A549 (cell line): ENCODE results near the gene COL13A1. TPM values are rescaled to one million over a fixed set of nuclear protein-coding genes. Genes with fewer than 3 reads are reported as not detected.

Experiments used
- ATAC-seq, 2 experiments: fragments of 200-7000 bp in 1 of 2; fragments of >200 bp in 1 of 2; cut with Nextera tagmentation in 1 of 2; cut with Tn5 transposase in 1 of 2; 3 replicates each; pipeline versions ENCODE4 v1.8.0 to v1.9.1; 2018 to 2020; ENCODE audit warnings: mild to moderate bottlenecking in 1 of 2, moderate library complexity in 1 of 2
- CTCF ChIA-PET: fragments of 300-600 bp; sonication (Branson Sonifier 250); formaldehyde crosslinking; extraction: SDS; loops from one replicate; lab custom pipeline; 2021; ENCODE audit warnings: antibody characterized with exemption, inconsistent platforms; lab: Yijun Ruan, JAX
- POLR2A ChIA-PET: fragments of 350-600 bp; formaldehyde crosslinking; extraction: SDS; loops from one replicate; lab custom pipeline; 2021; ENCODE audit warnings: antibody characterized with exemption, inconsistent platforms; lab: Yijun Ruan, JAX
- DNase-seq, 2 experiments: peaks; one replicate each; pipeline versions ENCODE4 v3.0.0 to v3.0.0-alpha.2; 2011 to 2016; ENCODE audit warnings: low read depth in 1 of 2, low spot score in 1 of 2
- FAIRE-seq: peaks from 2 replicates; lab custom pipeline; 2011; peaks lifted over from hg19 to GRCh38; lab: Jason Lieb, UNC
- H3K27ac ChIP-seq, 2 experiments: fragments of >200 bp; sonication (Bioruptor Twin); formaldehyde crosslinking; 3 replicates each; pipeline ENCODE4 v1.5.1; 2016 to 2017
- H3K4me1 ChIP-seq: fragments of >200 bp; sonication (Bioruptor Twin); formaldehyde crosslinking; 3 replicates; pipeline ENCODE4 v1.6.1; 2016
- H3K4me2 ChIP-seq: fragments of >200 bp; sonication (Bioruptor Twin); formaldehyde crosslinking; 3 replicates; pipeline ENCODE4 v1.6.1; 2016
- H3K4me3 ChIP-seq: fragments of >200 bp; sonication (Bioruptor Twin); formaldehyde crosslinking; 3 replicates; pipeline ENCODE4 v1.5.1; 2016
- H3K9me3 ChIP-seq: fragments of >200 bp; sonication (Bioruptor Twin); formaldehyde crosslinking; 3 replicates; pipeline ENCODE4 v1.6.1; 2016
- CBX2 ChIP-seq: fragments of 200-600 bp; sonication (generic); IDR thresholded peaks from 2 replicates; pipeline ENCODE4 v1.6.1; 2016; ENCODE audit warnings: low read depth, mild to moderate bottlenecking, borderline replicate concordance
- CHD4 ChIP-seq: fragments of 200-600 bp; sonication (generic); IDR thresholded peaks from 2 replicates; pipeline ENCODE4 v1.6.1; 2016; ENCODE audit warnings: antibody characterized with exemption, mild to moderate bottlenecking, borderline replicate concordance
- EHMT2 ChIP-seq: fragments of 200-600 bp; sonication (generic); IDR thresholded peaks from 2 replicates; pipeline ENCODE4 v1.6.1; 2016; ENCODE audit warnings: antibody characterized with exemption, low read depth, mild to moderate bottlenecking, moderate library complexity
- ESRRA ChIP-seq: fragments of 150-350 bp; IDR thresholded peaks from 2 replicates; pipeline ENCODE4 v1.6.1; 2014; ENCODE audit warnings: mild to moderate bottlenecking, low read length, borderline replicate concordance
- FOSL2 ChIP-seq, 2 experiments: fragments of 450-650 bp in 1 of 2; fragments of >200 bp in 1 of 2; sonication (Bioruptor Twin) in 1 of 2; formaldehyde crosslinking; IDR thresholded peaks; 2 replicates each; pipeline versions ENCODE4 v1.5.0 to v1.6.1; 2016 to 2020; ENCODE audit warnings: mild to moderate bottlenecking in 1 of 2, moderate library complexity in 1 of 2
- HDAC2 ChIP-seq: fragments of 200-600 bp; sonication (generic); IDR thresholded peaks from 2 replicates; pipeline ENCODE4 v1.6.1; 2016
- HOXA7 ChIP-seq: fragments of 250-450 bp; sonication (Bioruptor Pico); IDR thresholded peaks from 2 replicates; pipeline ENCODE4 v1.5.0; 2020; ENCODE audit warnings: mild to moderate bottlenecking, moderate library complexity
- JUN ChIP-seq, 2 experiments: fragments of >200 bp; sonication (Bioruptor Twin); formaldehyde crosslinking; IDR thresholded peaks; 2 replicates in 1 of 2; 3 replicates in 1 of 2; pipeline ENCODE4 v1.6.1; 2016 to 2017
- MAFK ChIP-seq: fragments of 450-650 bp; IDR thresholded peaks from 2 replicates; pipeline ENCODE4 v1.6.1; 2014; ENCODE audit not compliant: partially characterized antibody
- MAZ ChIP-seq: fragments of 150-350 bp; IDR thresholded peaks from 2 replicates; pipeline ENCODE4 v1.6.1; 2014; ENCODE audit warnings: antibody characterized with exemption, low read depth, low read length, borderline replicate concordance
- NR3C1 ChIP-seq: fragments of >200 bp; sonication (Bioruptor Twin); formaldehyde crosslinking; IDR thresholded peaks from 3 replicates; pipeline ENCODE4 v1.6.1; 2017
- PHF8 ChIP-seq: fragments of 200-600 bp; sonication (generic); IDR thresholded peaks from 2 replicates; pipeline ENCODE4 v1.6.1; 2016; ENCODE audit warnings: low read depth, mild to moderate bottlenecking, antibody characterized with exemption, moderate library complexity, borderline replicate concordance
- POLR2AphosphoS2 ChIP-seq: conservative IDR thresholded peaks from 2 replicates; pipeline ENCODE4 v1.6.1; 2012; ENCODE audit warnings: low read length, improper control_type of control experiment, inconsistent platforms
- RCOR1 ChIP-seq: fragments of 150-350 bp; IDR thresholded peaks from 2 replicates; pipeline ENCODE4 v1.6.1; 2014; ENCODE audit warnings: antibody characterized with exemption, low read length, low read depth
- RNF2 ChIP-seq: fragments of 200-600 bp; sonication (generic); IDR thresholded peaks from 2 replicates; pipeline ENCODE4 v1.6.1; 2016; ENCODE audit warnings: low read depth, mild to moderate bottlenecking, antibody characterized with exemption, moderate library complexity, borderline replicate concordance
- TFCP2L1 ChIP-seq: fragments of 250-450 bp; sonication (Bioruptor Pico); IDR thresholded peaks from 2 replicates; pipeline ENCODE4 v1.5.0; 2021; ENCODE audit warnings: mild to moderate bottlenecking
- TP53 ChIP-seq: fragments of 250-450 bp; sonication (Bioruptor Pico); IDR thresholded peaks from 2 replicates; pipeline ENCODE4 v1.5.0; 2021; ENCODE audit warnings: mild to moderate bottlenecking, moderate library complexity
- ZFP36 ChIP-seq: fragments of 450-650 bp; IDR thresholded peaks from 2 replicates; pipeline ENCODE4 v1.6.1; 2014; ENCODE audit warnings: borderline replicate concordance; ENCODE audit not compliant: partially characterized antibody
- ZNF302 ChIP-seq: fragments of 250-450 bp; sonication (Bioruptor Pico); IDR thresholded peaks from 2 replicates; pipeline ENCODE4 v1.9.0; 2021; ENCODE audit warnings: inconsistent platforms, mild to moderate bottlenecking, moderate library complexity
- WGBS: methylation state at CpG from one replicate; pipeline ENCODE4 v1.1.6; 2017; ENCODE audit errors: missing lambda C conversion rate; 5-methylcytosine and 5-hydroxymethylcytosine counted together
- polyA plus RNA-seq, 4 experiments: library from polyadenylated mRNA; depleted of rRNA in 3 of 4; stranded (reverse); fragments of >200 nt; fragmentation: RNase III in 1 of 4; extraction: RNeasy Plus Mini Kit Qiagen cat#74134 plus additional on column Dnase treatment in 1 of 4; gene quantifications; 2 replicates in 3 of 4; 3 replicates in 1 of 4; pipeline ENCODE4 v1.2.3, GENCODE V29; 2011 to 2017
- TF ChIP-seq, protein P1 (sequence below): fragments of 250-450 bp; sonication (Bioruptor Pico); IDR thresholded peaks from 2 replicates; pipeline ENCODE4 v1.5.0; 2020; ENCODE audit warnings: low read depth, mild to moderate bottlenecking, moderate library complexity
- TF ChIP-seq, protein P2 (sequence below): fragments of >200 bp; sonication (Bioruptor Twin); formaldehyde crosslinking; IDR thresholded peaks from 3 replicates; pipeline ENCODE4 v1.6.1; 2016
- TF ChIP-seq, protein P3 (sequence below): IDR thresholded peaks from 2 replicates; pipeline ENCODE4 v1.6.1; 2012; ENCODE audit warnings: low read depth, borderline replicate concordance

COL13A1 gene
- polyA plus RNA-seq, 2 of the 4 experiments (the other 2 are of a cell fraction) = 0.08 to 0.27 TPM

DNA sequence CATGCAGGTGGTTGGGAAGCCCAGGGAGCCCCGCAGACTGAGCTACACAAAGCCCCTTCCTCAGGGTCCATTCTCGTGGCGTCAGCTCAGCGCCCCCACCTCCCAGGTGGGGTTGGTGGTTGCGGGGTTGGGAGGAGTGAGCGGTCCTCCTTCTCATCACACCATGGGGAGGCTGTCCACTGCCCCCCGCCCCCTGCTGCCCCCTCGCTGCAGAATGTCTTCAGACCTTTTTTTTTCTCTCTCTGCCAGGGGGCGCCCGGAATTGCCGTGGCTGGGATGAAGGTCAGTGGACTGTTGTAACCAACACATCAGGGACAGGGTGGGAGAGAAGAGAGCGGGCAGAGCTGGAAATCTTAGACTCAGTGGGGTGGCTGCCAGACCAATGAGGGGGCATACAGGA lies 116.3 kb downstream of the COL13A1 start:
- H3K4me1 ChIP-seq = no peaks in the 10 kb centered on the region
- CTCF ChIA-PET = interaction anchor here (0.8 to 13.3 kb wide), 8 partner anchors 8 to 403 kb away, joined by 3 to 198 read pairs (median 84); no protein-coding TSS in a partner anchor
- H3K4me2 ChIP-seq = no peak overlapping the region
- no peaks in the 10 kb centered on the region for H3K9me3 ChIP-seq
- H3K27ac ChIP-seq = no peak overlapping the region
- no peak overlapping the region for H3K4me3 ChIP-seq
- 29% methylated on average over 1 of the region's 12 CpGs for WGBS
- POLR2A ChIA-PET = no interaction called here
- no peak for TF ChIP-seq CHD4
- no peak for TF ChIP-seq NR3C1
- TF ChIP-seq MAFK = no peak
- TF ChIP-seq, protein P1, sequence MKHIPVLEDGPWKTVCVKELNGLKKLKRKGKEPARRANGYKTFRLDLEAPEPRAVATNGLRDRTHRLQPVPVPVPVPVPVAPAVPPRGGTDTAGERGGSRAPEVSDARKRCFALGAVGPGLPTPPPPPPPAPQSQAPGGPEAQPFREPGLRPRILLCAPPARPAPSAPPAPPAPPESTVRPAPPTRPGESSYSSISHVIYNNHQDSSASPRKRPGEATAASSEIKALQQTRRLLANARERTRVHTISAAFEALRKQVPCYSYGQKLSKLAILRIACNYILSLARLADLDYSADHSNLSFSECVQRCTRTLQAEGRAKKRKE (CRISPR knock-in tag) = no peak
- TF ChIP-seq CBX2 = no peak
- no peak for TF ChIP-seq TFCP2L1 (CRISPR knock-in tag)
- TF ChIP-seq RCOR1 = no peak
- TF ChIP-seq FOSL2 (IDR thresholded peaks at IDR 0.05) = no peak
- no peak for TF ChIP-seq FOSL2 (CRISPR knock-in tag; IDR thresholded peaks at IDR 0.05)
- TF ChIP-seq ESRRA = no peak
- TF ChIP-seq EHMT2 = no peak
- no peak for TF ChIP-seq HOXA7 (CRISPR knock-in tag)
- TF ChIP-seq, protein P2, sequence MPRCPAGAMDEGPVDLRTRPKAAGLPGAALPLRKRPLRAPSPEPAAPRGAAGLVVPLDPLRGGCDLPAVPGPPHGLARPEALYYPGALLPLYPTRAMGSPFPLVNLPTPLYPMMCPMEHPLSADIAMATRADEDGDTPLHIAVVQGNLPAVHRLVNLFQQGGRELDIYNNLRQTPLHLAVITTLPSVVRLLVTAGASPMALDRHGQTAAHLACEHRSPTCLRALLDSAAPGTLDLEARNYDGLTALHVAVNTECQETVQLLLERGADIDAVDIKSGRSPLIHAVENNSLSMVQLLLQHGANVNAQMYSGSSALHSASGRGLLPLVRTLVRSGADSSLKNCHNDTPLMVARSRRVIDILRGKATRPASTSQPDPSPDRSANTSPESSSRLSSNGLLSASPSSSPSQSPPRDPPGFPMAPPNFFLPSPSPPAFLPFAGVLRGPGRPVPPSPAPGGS = no peak
- ATAC-seq (no peak), DNase-seq (no peak), FAIRE-seq (no peak)

DNA sequence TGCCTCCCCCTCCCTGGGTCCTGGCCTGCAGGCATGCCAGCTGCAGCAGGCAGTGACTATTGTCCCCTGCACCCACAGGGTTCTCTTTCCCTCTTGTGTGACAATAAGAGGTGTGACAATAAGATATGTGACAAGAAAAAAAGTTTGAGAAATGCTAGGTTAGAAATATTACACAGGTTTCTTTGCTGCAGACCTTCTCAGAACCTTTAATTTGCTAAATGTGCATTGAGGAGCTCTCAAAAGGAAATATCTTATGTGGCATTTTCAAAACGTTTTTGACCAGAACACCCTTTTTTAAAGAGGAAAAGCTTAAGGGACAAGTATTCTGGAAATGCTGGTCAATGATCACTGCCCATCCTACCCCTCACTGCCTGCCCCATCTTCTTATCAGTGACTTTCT lies 117.5 kb downstream of the COL13A1 start:
- Histone ChIP-seq H3K4me1 (no peaks in the 10 kb centered on the region), H3K27ac (no peak overlapping the region), H3K9me3 (no peaks in the 10 kb centered on the region), H3K4me2 (no peak overlapping the region), H3K4me3 (no peak overlapping the region)
- CTCF ChIA-PET = interaction anchor here (1.3 to 13.3 kb wide), 4 partner anchors 24 to 275 kb away, joined by 3 to 198 read pairs (median 138); partner anchors contain the start of gene COL13A1
- TF ChIP-seq, protein P3, sequence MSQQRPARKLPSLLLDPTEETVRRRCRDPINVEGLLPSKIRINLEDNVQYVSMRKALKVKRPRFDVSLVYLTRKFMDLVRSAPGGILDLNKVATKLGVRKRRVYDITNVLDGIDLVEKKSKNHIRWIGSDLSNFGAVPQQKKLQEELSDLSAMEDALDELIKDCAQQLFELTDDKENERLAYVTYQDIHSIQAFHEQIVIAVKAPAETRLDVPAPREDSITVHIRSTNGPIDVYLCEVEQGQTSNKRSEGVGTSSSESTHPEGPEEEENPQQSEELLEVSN = no peak
- TF ChIP-seq ZFP36 = no peak
- no peak for TF ChIP-seq RNF2
- TF ChIP-seq CHD4 = no peak
- no peak for TF ChIP-seq TP53 (CRISPR knock-in tag)
- TF ChIP-seq POLR2AphosphoS2 = no peak
- no peak for TF ChIP-seq PHF8
- no peak for TF ChIP-seq ESRRA
- WGBS = 2% methylated on average over 1 of the region's 1 CpG
- ATAC-seq (no peak), DNase-seq (no peak), FAIRE-seq (no peak)
- POLR2A ChIA-PET = no interaction called here

DNA sequence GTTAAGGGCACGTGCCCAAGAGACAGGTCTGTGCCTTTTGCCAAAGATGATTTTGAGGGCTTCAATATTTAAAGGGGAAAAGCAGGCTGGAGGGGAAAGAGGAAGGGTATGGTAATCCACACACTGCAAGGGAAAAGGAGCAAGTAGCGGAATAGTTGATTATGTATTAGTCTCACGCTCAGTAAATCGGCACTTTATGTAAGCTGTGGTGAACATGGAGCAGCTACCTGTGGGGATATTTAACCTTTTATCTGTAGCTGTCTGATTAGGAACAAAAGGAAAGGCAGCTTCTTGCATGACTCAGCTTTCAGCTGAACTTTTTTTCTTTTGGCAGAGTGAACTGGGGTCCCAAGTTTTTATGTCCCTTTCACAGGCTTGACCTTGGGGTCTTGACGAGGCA lies 123.4 kb downstream of the COL13A1 start:
- H3K4me1 ChIP-seq = no peaks in the 10 kb centered on the region
- H3K4me2 ChIP-seq = no peak overlapping the region
- 60% methylated on average over 5 of the region's 5 CpGs for WGBS
- ChIA-PET CTCF (interaction anchor here (1.0 to 6.5 kb wide), 4 partner anchors 9 to 139 kb away, joined by 3 to 74 read pairs (median 4); no protein-coding TSS in a partner anchor), POLR2A (no interaction called here)
- H3K4me3 ChIP-seq = no peak overlapping the region
- TF ChIP-seq FOSL2 (IDR thresholded peaks at IDR 0.05) (no peak), FOSL2 (CRISPR knock-in tag; IDR thresholded peaks at IDR 0.05) (no peak), MAZ (no peak), HOXA7 (CRISPR knock-in tag) (no peak), HDAC2 (no peak), CBX2 (no peak), ZNF302 (no peak), ESRRA (no peak), TFCP2L1 (CRISPR knock-in tag) (no peak), JUN (IDR thresholded peaks at IDR 0.05) (no peak)
- TF ChIP-seq, protein P1 (CRISPR knock-in tag) = no peak
- FAIRE-seq (no peak), ATAC-seq (no peak), DNase-seq (no peak)
- peaks cover 4% of the 10 kb centered on the region; the same call in 1 of the 3 replicates for H3K9me3 ChIP-seq
- no peak overlapping the region for H3K27ac ChIP-seq
